Ascending aorta (tissue), 2 donors: ENCODE measurements around the gene SLC2A10. TPM values are rescaled to one million over a fixed set of nuclear protein-coding genes. Genes with fewer than 3 reads are reported as not detected.

Experiments
- DNase-seq, 2 donors: peaks; one replicate each; pipeline ENCODE4 v3.0.0-alpha.2; 2019; ENCODE audit warnings: low spot score in 2 of 2
- H3K27ac ChIP-seq, 2 donors: fragments of 200-600 bp; sonication (generic); one replicate each; pipeline ENCODE4 v1.5.1; 2016 to 2017; ENCODE audit warnings: mild to moderate bottlenecking in 1 of 2
- H3K27me3 ChIP-seq: fragments of 200-600 bp; sonication (generic); one replicate; pipeline ENCODE4 v1.5.1; 2017
- H3K36me3 ChIP-seq, 2 donors: fragments of 200-600 bp; sonication (generic); one replicate each; pipeline ENCODE4 v1.5.1; 2016
- H3K4me1 ChIP-seq, 2 donors: fragments of 200-600 bp; sonication (generic); one replicate each; pipeline ENCODE4 v1.5.1; 2016 to 2017; ENCODE audit warnings: mild to moderate bottlenecking in 1 of 2
- H3K4me3 ChIP-seq, 2 donors: fragments of 200-600 bp; sonication (generic); one replicate each; pipeline ENCODE4 v1.5.1; 2016 to 2017; ENCODE audit warnings: mild to moderate bottlenecking in 1 of 2
- H3K9me3 ChIP-seq, 2 donors: fragments of 200-600 bp; sonication (generic); one replicate each; pipeline ENCODE4 v1.5.1; 2016
- CTCF ChIP-seq, 3 experiments: fragments of 200-600 bp in 2 of 3; fragments of 450-650 bp in 1 of 3; sonication (generic) in 2 of 3; IDR thresholded peaks; one replicate each; pipeline ENCODE4 v1.5.1; 2016 to 2019; ENCODE audit warnings: antibody characterized with exemption in 3 of 3, mild to moderate bottlenecking in 1 of 3, moderate library complexity in 1 of 3
- intact Hi-C: fragments of 100-400 bp; cut with DNase I; formaldehyde crosslinking; loops from one replicate; pipeline ENCODE4 v1.15.1; 2023
- total RNA-seq: library from RNA; depleted of rRNA; stranded (reverse); fragments of >200 nt; gene quantifications from one replicate; pipeline ENCODE4 v1.1.0, GENCODE V29; 2016

The SLC2A10 gene
- total RNA-seq, 1 donor from 2014 or later, result 13.1 TPM

DNA sequence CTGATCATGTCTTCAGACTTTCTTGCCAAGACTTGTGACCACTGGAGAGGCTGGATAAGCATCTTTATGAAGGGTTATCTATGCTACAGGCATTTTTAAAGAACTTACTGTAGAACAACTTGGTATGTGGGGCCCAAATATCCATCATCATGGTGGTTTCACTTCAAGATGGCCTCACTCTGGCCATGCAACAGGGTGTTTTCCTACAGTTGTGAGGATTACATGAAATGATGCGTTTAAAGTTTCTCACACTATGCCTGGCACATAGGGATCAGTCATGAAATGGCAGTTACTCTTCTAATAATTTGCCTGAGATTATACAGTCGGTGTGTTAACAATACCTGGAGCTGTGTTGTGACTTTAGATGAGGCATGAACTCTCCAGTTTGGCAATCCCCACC lies 13.0 kb downstream of the SLC2A10 start:
- H3K27ac ChIP-seq, result no peak overlapping the region
- no peaks in the 10 kb centered on the region for H3K4me1 ChIP-seq
- no peak overlapping the region for H3K4me3 ChIP-seq
- TF ChIP-seq CTCF (IDR thresholded peaks at IDR 0.05), result no peak
- no peaks in the 10 kb centered on the region for H3K27me3 ChIP-seq
- H3K36me3 ChIP-seq, result peaks cover 13 to 21% of the 10 kb centered on the region in 2 donors
- intact Hi-C loops, result no loop called here
- DNase-seq, result no peak
- peaks cover 3 to 7% of the 10 kb centered on the region in 2 donors for H3K9me3 ChIP-seq

DNA sequence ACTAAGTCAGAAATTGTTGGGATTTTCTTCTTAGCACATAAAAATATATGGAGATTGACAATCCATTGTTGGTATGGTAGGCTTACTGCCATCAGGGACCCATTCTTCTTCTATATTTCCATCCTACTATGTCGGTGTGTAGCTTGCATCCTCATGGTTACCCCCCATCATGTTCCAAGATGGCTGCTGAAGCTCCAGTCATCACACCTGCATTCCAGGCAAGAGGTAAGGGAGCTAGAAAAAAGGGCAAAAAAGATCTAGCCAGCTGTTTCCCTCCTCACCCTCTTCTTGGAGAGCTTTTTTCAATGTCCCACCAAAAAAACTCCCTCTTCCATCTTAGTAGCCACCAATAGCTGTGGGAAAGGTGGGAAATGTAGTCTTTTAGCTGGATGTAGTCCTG lies 13.6 kb downstream of the SLC2A10 start:
- no peak overlapping the region for H3K4me3 ChIP-seq
- peaks cover 3 to 7% of the 10 kb centered on the region in 2 donors for H3K9me3 ChIP-seq
- peaks cover 13 to 25% of the 10 kb centered on the region in 2 donors for H3K36me3 ChIP-seq
- no peaks in the 10 kb centered on the region for H3K4me1 ChIP-seq
- intact Hi-C loops, result no loop called here
- H3K27me3 ChIP-seq, result no peaks in the 10 kb centered on the region
- DNase-seq, result no peak
- no peak overlapping the region for H3K27ac ChIP-seq
- TF ChIP-seq CTCF (IDR thresholded peaks at IDR 0.05), result no peak

GRCh38 chr20:46724343-46724959 lies 15.0 kb downstream of the SLC2A10 start:
- intact Hi-C loops, result no loop called here
- H3K36me3 ChIP-seq, result peaks cover 13 to 28% of the 10 kb centered on the region in 2 donors

GRCh38 chr20:46725186-46726165 lies 16.0 kb downstream of the SLC2A10 start:
- H3K36me3 ChIP-seq, result peaks cover 18 to 27% of the 10 kb centered on the region in 2 donors
- no peak overlapping the region for H3K27ac ChIP-seq
- H3K4me3 ChIP-seq, result no peak overlapping the region
- no peak for TF ChIP-seq CTCF (IDR thresholded peaks at IDR 0.05)
- intact Hi-C loops, result no loop called here
- peaks cover 2 to 7% of the 10 kb centered on the region in 2 donors for H3K9me3 ChIP-seq
- H3K27me3 ChIP-seq, result no peaks in the 10 kb centered on the region
- DNase-seq, result no peak
- H3K4me1 ChIP-seq, result no peaks in the 10 kb centered on the region

More at GRCh38 chr20:46724343-46724959, 15.0 kb downstream of the SLC2A10 start:
- peaks cover 3 to 7% of the 10 kb centered on the region in 2 donors for H3K9me3 ChIP-seq
- H3K27ac ChIP-seq, result no peak overlapping the region
- H3K4me3 ChIP-seq, result no peak overlapping the region
- H3K4me1 ChIP-seq, result no peaks in the 10 kb centered on the region
- no peak for TF ChIP-seq CTCF (IDR thresholded peaks at IDR 0.05)
- no peaks in the 10 kb centered on the region for H3K27me3 ChIP-seq
- no peak for DNase-seq

GRCh38 chr20:46731770-46732169 lies 22.3 kb downstream of the SLC2A10 start:
- Histone ChIP-seq H3K27ac (no peak overlapping the region), H3K36me3 (peaks cover 18 to 28% of the 10 kb centered on the region in 2 donors), H3K4me1 (no peaks in the 10 kb centered on the region), H3K4me3 (no peak overlapping the region), H3K9me3 (no peaks in the 10 kb centered on the region), H3K27me3 (no peaks in the 10 kb centered on the region)
- no peak for TF ChIP-seq CTCF (IDR thresholded peaks at IDR 0.05)
- DNase-seq, result no peak
- intact Hi-C loops, result no loop called here
